ENCODE results near the gene ERBB4. TPM values are rescaled to one million over a fixed set of nuclear protein-coding genes. Genes with fewer than 3 reads are reported as not detected.

Gene ERBB4
- total RNA-seq, 1 donor from 2014 or later: 1.2 TPM

GRCh38 chr2:212153923-212154322 lies 384.7 kb downstream of the ERBB4 start:
- H3K4me1 ChIP-seq (ENCODE audit: insufficient read depth, low read length): no peaks in the 10 kb centered on the region
- H4K20me1 ChIP-seq (ENCODE audit: insufficient read depth, low read length): no peaks in the 10 kb centered on the region
- DNase-seq (ENCODE audit: low read depth): no peak
- no peak overlapping the region for H3K9ac ChIP-seq (ENCODE audit: low read length)
- TF ChIP-seq EZH2 (IDR thresholded peaks at IDR 0.05; ENCODE audit: insufficient read depth, low read length) (no peak), CTCF (IDR thresholded peaks at IDR 0.05; ENCODE audit: insufficient read depth, low read depth, low read length) (no peak)
- Mint-ChIP-seq H3K4me1 (ENCODE audit: low read depth, unreplicated experiment) (peaks cover 19% of the 10 kb centered on the region), H3K27me3 (ENCODE audit: low read depth, unreplicated experiment) (no peaks in the 10 kb centered on the region), H3K9me3 (ENCODE audit: unreplicated experiment) (no peaks in the 10 kb centered on the region), H3K4me3 (ENCODE audit: unreplicated experiment) (no peak overlapping the region), H3K36me3 (ENCODE audit: low read depth, unreplicated experiment) (no peaks in the 10 kb centered on the region), H3K27ac (ENCODE audit: unreplicated experiment) (peak overlapping the region; percentile 27)
- no peak for FAIRE-seq
- H3K27ac ChIP-seq (ENCODE audit: low read depth, low read length): no peak overlapping the region
- no peak overlapping the region for H3K4me2 ChIP-seq (ENCODE audit: low read length)
- H3K4me3 ChIP-seq (ENCODE audit: insufficient read depth, low read depth, low read length): no peak overlapping the region
- H3K9me3 ChIP-seq (ENCODE audit: insufficient read depth, low read depth, low read length): no peaks in the 10 kb centered on the region
- no peaks in the 10 kb centered on the region for H3K36me3 ChIP-seq (ENCODE audit: insufficient read depth, low read length)
- H3K79me2 ChIP-seq (ENCODE audit: insufficient read depth, low read length): no peaks in the 10 kb centered on the region
- H2AFZ ChIP-seq (ENCODE audit: low read depth, low read length): no peak overlapping the region
- no peaks in the 10 kb centered on the region for H3K27me3 ChIP-seq (ENCODE audit: insufficient read depth, low read length)

GRCh38 chr2:212147921-212148513 lies 390.6 kb downstream of the ERBB4 start:
- no peaks in the 10 kb centered on the region for H4K20me1 ChIP-seq (ENCODE audit: insufficient read depth, low read length)
- H3K36me3 ChIP-seq (ENCODE audit: insufficient read depth, low read length): no peaks in the 10 kb centered on the region
- H3K4me2 ChIP-seq (ENCODE audit: low read length): no peak overlapping the region
- H2AFZ ChIP-seq (ENCODE audit: low read depth, low read length): no peak overlapping the region
- DNase-seq (ENCODE audit: low read depth) (no peak), FAIRE-seq (no peak)
- no peak overlapping the region for H3K4me3 Mint-ChIP-seq (ENCODE audit: unreplicated experiment)
- H3K27me3 Mint-ChIP-seq (ENCODE audit: low read depth, unreplicated experiment): no peaks in the 10 kb centered on the region
- no peaks in the 10 kb centered on the region for H3K36me3 Mint-ChIP-seq (ENCODE audit: low read depth, unreplicated experiment)
- H3K4me1 ChIP-seq (ENCODE audit: insufficient read depth, low read length): no peaks in the 10 kb centered on the region
- no peaks in the 10 kb centered on the region for H3K9me3 ChIP-seq (ENCODE audit: insufficient read depth, low read depth, low read length)
- peaks cover 10% of the 10 kb centered on the region for H3K4me1 Mint-ChIP-seq (ENCODE audit: low read depth, unreplicated experiment)
- no peak overlapping the region for H3K27ac Mint-ChIP-seq (ENCODE audit: unreplicated experiment)
- no peaks in the 10 kb centered on the region for H3K27me3 ChIP-seq (ENCODE audit: insufficient read depth, low read length)
- H3K79me2 ChIP-seq (ENCODE audit: insufficient read depth, low read length): no peaks in the 10 kb centered on the region
- H3K4me3 ChIP-seq (ENCODE audit: insufficient read depth, low read depth, low read length): no peak overlapping the region
- TF ChIP-seq EZH2 (IDR thresholded peaks at IDR 0.05; ENCODE audit: insufficient read depth, low read length) (no peak), CTCF (IDR thresholded peaks at IDR 0.05; ENCODE audit: insufficient read depth, low read depth, low read length) (peak; percentile 41)
- H3K9ac ChIP-seq (ENCODE audit: low read length): no peak overlapping the region
- H3K9me3 Mint-ChIP-seq (ENCODE audit: unreplicated experiment): no peaks in the 10 kb centered on the region
- no peak overlapping the region for H3K27ac ChIP-seq (ENCODE audit: low read depth, low read length)

- no peaks in the 10 kb centered on the region for H3K27me3 Mint-ChIP-seq (ENCODE audit: low read depth, unreplicated experiment)
These were observed 392.2 kb downstream of the ERBB4 start for GRCh38 chr2:212146416-212146815.

More at GRCh38 chr2:212146416-212146815, 392.2 kb downstream of the ERBB4 start:
- H3K4me2 ChIP-seq (ENCODE audit: low read length): no peak overlapping the region
- no peak overlapping the region for H3K9ac ChIP-seq (ENCODE audit: low read length)
- no peak for FAIRE-seq
- no peak overlapping the region for H3K4me3 ChIP-seq (ENCODE audit: insufficient read depth, low read depth, low read length)
- H3K79me2 ChIP-seq (ENCODE audit: insufficient read depth, low read length): no peaks in the 10 kb centered on the region
- H2AFZ ChIP-seq (ENCODE audit: low read depth, low read length): no peak overlapping the region
- no peaks in the 10 kb centered on the region for H4K20me1 ChIP-seq (ENCODE audit: insufficient read depth, low read length)
- Mint-ChIP-seq H3K36me3 (ENCODE audit: low read depth, unreplicated experiment) (no peaks in the 10 kb centered on the region), H3K9me3 (ENCODE audit: unreplicated experiment) (peaks cover 2% of the 10 kb centered on the region), H3K4me3 (ENCODE audit: unreplicated experiment) (no peak overlapping the region), H3K4me1 (ENCODE audit: low read depth, unreplicated experiment) (peaks cover 10% of the 10 kb centered on the region), H3K27ac (ENCODE audit: unreplicated experiment) (peak overlapping the region; percentile 9)
- TF ChIP-seq EZH2 (IDR thresholded peaks at IDR 0.05; ENCODE audit: insufficient read depth, low read length) (no peak), CTCF (IDR thresholded peaks at IDR 0.05; ENCODE audit: insufficient read depth, low read depth, low read length) (no peak)
- DNase-seq (ENCODE audit: low read depth): no peak
- no peak overlapping the region for H3K27ac ChIP-seq (ENCODE audit: low read depth, low read length)
- H3K27me3 ChIP-seq (ENCODE audit: insufficient read depth, low read length): no peaks in the 10 kb centered on the region
- no peaks in the 10 kb centered on the region for H3K36me3 ChIP-seq (ENCODE audit: insufficient read depth, low read length)
- no peaks in the 10 kb centered on the region for H3K9me3 ChIP-seq (ENCODE audit: insufficient read depth, low read depth, low read length)
- H3K4me1 ChIP-seq (ENCODE audit: insufficient read depth, low read length): no peaks in the 10 kb centered on the region

Data from astrocyte (in vitro differentiated cells and primary cell).